HCT116 (cell line): ENCODE results near the gene SLC47A2. TPM values are rescaled to one million over a fixed set of nuclear protein-coding genes. Genes with fewer than 3 reads are reported as not detected.

Source experiments
- ATAC-seq: fragments of 200-7000 bp; cut with Tn5 transposase; 2 replicates; pipeline ENCODE4 v1.9.1; 2020; ENCODE audit warnings: mild to moderate bottlenecking, moderate library complexity
- BruUV-seq: library from RNA; stranded (reverse); fragments of 400-500 nt; replicated peaks from 2 replicates; lab custom pipeline; 2021; lab: Mats Ljungman, UMichigan
- CTCF ChIA-PET: fragments of 300-600 bp; sonication (Branson Sonifier 250); formaldehyde crosslinking; loops from one replicate; lab custom pipeline; 2021; ENCODE audit warnings: antibody characterized with exemption; lab: Charles Lee
- POLR2A ChIA-PET: fragments of 300-600, 350-600 bp; sonication (Branson Sonifier 250); formaldehyde crosslinking; loops from one replicate; lab custom pipeline; 2021; ENCODE audit warnings: antibody characterized with exemption; lab: Charles Lee
- RAD21 ChIA-PET, 2 experiments: fragments of 300-600 bp; sonication (Branson Sonifier 250); formaldehyde crosslinking; loops; one replicate each; lab custom pipeline; 2023; ENCODE audit warnings: low total read pairs in 2 of 2; ENCODE audit not compliant: uncharacterized antibody in 2 of 2, unreplicated experiment in 2 of 2, low non-redundant PET in 1 of 2; lab: Charles Lee
- DNase-seq: peaks from one replicate; pipeline ENCODE4 v3.0.0-alpha.2; 2010; ENCODE audit warnings: low read depth, low spot score
- H2AFZ ChIP-seq: fragments of 200-600 bp; shearing (Covaris generic), sonication (generic); 2 replicates; pipeline ENCODE4 v1.6.1; 2017; ENCODE audit warnings: low read depth, mixed run types, mixed read lengths, antibody characterized with exemption, low read length; ENCODE audit not compliant: poor library complexity, severe bottlenecking
- H3K27ac ChIP-seq: 2 replicates; pipeline ENCODE4 v1.5.1; 2012; ENCODE audit warnings: low read depth, low read length
- H3K27me3 ChIP-seq: fragments of 200-600 bp; sonication (generic); 2 replicates; pipeline ENCODE4 v1.6.1; 2016; ENCODE audit warnings: mixed run types, low read length, mixed read lengths; ENCODE audit not compliant: insufficient read depth
- H3K36me3 ChIP-seq, 2 experiments: fragments of 200-500 bp in 1 of 2; fragments of 200-600 bp in 1 of 2; sonication (Bioruptor generic) in 1 of 2; sonication (generic) in 1 of 2; 2 replicates each; pipeline versions ENCODE4 v1.5.1 to v1.6.1; 2014 to 2016; ENCODE audit warnings: low read length in 2 of 2, inconsistent platforms in 1 of 2, mixed read lengths in 1 of 2, mixed run types in 1 of 2; ENCODE audit not compliant: insufficient read depth in 2 of 2, control insufficient read depth in 1 of 2
- H3K4me1 ChIP-seq, 2 experiments: fragments of 200-600 bp in 1 of 2; sonication (generic) in 1 of 2; 2 replicates each; pipeline versions ENCODE4 v1.5.1 to v1.6.1; 2012 to 2017; ENCODE audit warnings: low read length in 2 of 2, inconsistent platforms in 1 of 2, mild to moderate bottlenecking in 1 of 2, mixed read lengths in 1 of 2, mixed run types in 1 of 2, moderate library complexity in 1 of 2; ENCODE audit not compliant: insufficient read depth in 2 of 2, control insufficient read depth in 1 of 2
- H3K4me2 ChIP-seq: fragments of 200-600 bp; sonication (generic); 2 replicates; pipeline ENCODE4 v1.6.1; 2017; ENCODE audit warnings: mixed run types, low read length, mixed read lengths
- H3K4me3 ChIP-seq, 2 experiments: fragments of 200-600 bp in 1 of 2; sonication (generic) in 1 of 2; replicated peaks in 1 of 2; 2 replicates each; pipeline ENCODE4 v1.5.1; 2011 to 2016; ENCODE audit warnings: low read length in 2 of 2, control low read depth in 1 of 2, low read depth in 1 of 2, mild to moderate bottlenecking in 1 of 2, mixed read lengths in 1 of 2, mixed run types in 1 of 2
- H3K79me2 ChIP-seq: fragments of 200-600 bp; sonication (generic); 2 replicates; pipeline ENCODE4 v1.6.1; 2017; ENCODE audit warnings: mild to moderate bottlenecking, mixed run types, low read length, moderate library complexity, mixed read lengths; ENCODE audit not compliant: insufficient read depth
- H3K9ac ChIP-seq: fragments of 200-600 bp; sonication (generic); 2 replicates; pipeline ENCODE4 v1.6.1; 2016; ENCODE audit warnings: low read length, mixed read lengths
- H3K9me2 ChIP-seq: fragments of 200-600 bp; sonication (generic), shearing (Covaris generic); 2 replicates; pipeline ENCODE4 v1.6.1; 2017; ENCODE audit warnings: mixed run types, mild to moderate bottlenecking, moderate library complexity; ENCODE audit not compliant: insufficient read depth
- H3K9me3 ChIP-seq, 2 experiments: fragments of 200-500 bp in 1 of 2; fragments of 200-600 bp in 1 of 2; sonication (Bioruptor generic) in 1 of 2; sonication (generic) in 1 of 2; 2 replicates each; pipeline ENCODE4 v1.6.1; 2014 to 2017; ENCODE audit warnings: low read length in 2 of 2, mixed read lengths in 2 of 2, inconsistent platforms in 1 of 2, low read depth in 1 of 2, mild to moderate bottlenecking in 1 of 2, mixed run types in 1 of 2, moderate library complexity in 1 of 2; ENCODE audit not compliant: control insufficient read depth in 1 of 2, insufficient read depth in 1 of 2
- H4K20me1 ChIP-seq: fragments of 200-600 bp; sonication (generic), shearing (Covaris generic); 2 replicates; pipeline ENCODE4 v1.6.1; 2017; ENCODE audit warnings: mixed run types, mild to moderate bottlenecking, moderate library complexity; ENCODE audit not compliant: insufficient read depth
- CBX3 ChIP-seq: IDR thresholded peaks from 2 replicates; pipeline ENCODE4 v1.6.1; 2012; ENCODE audit warnings: low read depth
- EGR1 ChIP-seq: IDR thresholded peaks from 2 replicates; pipeline ENCODE4 v1.6.1; 2012; ENCODE audit warnings: low read depth
- ELF1 ChIP-seq: IDR thresholded peaks from 2 replicates; pipeline ENCODE4 v1.6.1; 2012; ENCODE audit warnings: low read depth, borderline replicate concordance
- EZH2 ChIP-seq: fragments of 200-600 bp; sonication (generic); IDR thresholded peaks from 2 replicates; pipeline ENCODE4 v1.6.1; 2017; ENCODE audit warnings: antibody characterized with exemption, mixed run types
- EZH2phosphoT487 ChIP-seq: fragments of 200-600 bp; IDR thresholded peaks from 2 replicates; pipeline ENCODE4 v1.6.1; 2018; ENCODE audit warnings: antibody characterized with exemption, borderline replicate concordance
- FOSL1 ChIP-seq: IDR thresholded peaks from 2 replicates; pipeline ENCODE4 v1.6.1; 2012; ENCODE audit warnings: low read depth
- JUND ChIP-seq: IDR thresholded peaks from 2 replicates; pipeline ENCODE4 v1.6.1; 2012
- POLR2A ChIP-seq: IDR thresholded peaks from 2 replicates; pipeline ENCODE4 v1.7.0; 2011; ENCODE audit warnings: borderline replicate concordance; ENCODE audit not compliant: insufficient read depth, insufficient read length; ENCODE audit errors: extremely low read depth
- RAD21 ChIP-seq: IDR thresholded peaks from 2 replicates; pipeline ENCODE4 v1.6.1; 2012; ENCODE audit warnings: low read depth, mild to moderate bottlenecking
- SP1 ChIP-seq: IDR thresholded peaks from 2 replicates; pipeline ENCODE4 v1.6.1; 2012; ENCODE audit warnings: low read depth
- SRF ChIP-seq: IDR thresholded peaks from 2 replicates; pipeline ENCODE4 v1.6.1; 2012; ENCODE audit warnings: low read depth
- TCF7L2 ChIP-seq: IDR thresholded peaks from 2 replicates; pipeline ENCODE4 v1.7.0; 2011; ENCODE audit warnings: borderline replicate concordance, inconsistent platforms; ENCODE audit not compliant: insufficient read depth, insufficient read length; ENCODE audit errors: extremely low read depth
- YY1 ChIP-seq: IDR thresholded peaks from 2 replicates; pipeline ENCODE4 v1.6.1; 2011; ENCODE audit warnings: low read length, low read depth, moderate library complexity, mild to moderate bottlenecking; ENCODE audit not compliant: insufficient replicate concordance; ENCODE audit errors: extremely low read depth
- ZFX ChIP-seq: fragments of 450-650 bp; IDR thresholded peaks from 2 replicates; pipeline ENCODE4 v1.6.1; 2017
- ZNF274 ChIP-seq: fragments of 200-500 bp; sonication (Bioruptor generic); IDR thresholded peaks from 2 replicates; pipeline ENCODE4 v1.6.1; 2014; ENCODE audit warnings: mild to moderate bottlenecking, low read depth, low read length, inconsistent platforms
- intact Hi-C: fragments of 100-400 bp; cut with micrococcal nuclease; formaldehyde crosslinking; loops from 2 replicates; pipeline ENCODE4 v1.10.0; 2022
- total RNA-seq: library from RNA; stranded (reverse); gene quantifications from one replicate; pipeline ENCODE4 v1.2.1, GENCODE V29; 2021; ENCODE audit not compliant: unreplicated experiment
- TF ChIP-seq, protein P1 (sequence below): IDR thresholded peaks from 2 replicates; pipeline ENCODE4 v1.6.1; 2012
- TF ChIP-seq, protein P2 (sequence below): IDR thresholded peaks from 2 replicates; pipeline ENCODE4 v1.6.1; 2012
- TF ChIP-seq, protein P3 (sequence below): IDR thresholded peaks from 2 replicates; pipeline ENCODE4 v1.6.1; 2012; ENCODE audit warnings: low read depth
- TF ChIP-seq, protein P4 (sequence below), 3 experiments: fragments of 200-600 bp in 1 of 3; sonication (generic) in 1 of 3; IDR thresholded peaks in 2 of 3; conservative IDR thresholded peaks in 1 of 3; 2 replicates each; pipeline ENCODE4 v1.5.1; 2012 to 2017; ENCODE audit warnings: low read depth in 2 of 3, low read length in 2 of 3, antibody characterized with exemption in 1 of 3, borderline replicate concordance in 1 of 3, control low read depth in 1 of 3, mild to moderate bottlenecking in 1 of 3, mixed read lengths in 1 of 3, mixed run types in 1 of 3, moderate library complexity in 1 of 3; ENCODE audit not compliant: insufficient read depth in 1 of 3
- TF ChIP-seq, protein P5 (sequence below): IDR thresholded peaks from 2 replicates; pipeline ENCODE4 v1.6.1; 2011; ENCODE audit warnings: mild to moderate bottlenecking, low read length, moderate library complexity; ENCODE audit not compliant: insufficient replicate concordance; ENCODE audit errors: extremely low read depth

Gene SLC47A2
- total RNA-seq, 1 experiment from 2014 or later, result not detected

DNA sequence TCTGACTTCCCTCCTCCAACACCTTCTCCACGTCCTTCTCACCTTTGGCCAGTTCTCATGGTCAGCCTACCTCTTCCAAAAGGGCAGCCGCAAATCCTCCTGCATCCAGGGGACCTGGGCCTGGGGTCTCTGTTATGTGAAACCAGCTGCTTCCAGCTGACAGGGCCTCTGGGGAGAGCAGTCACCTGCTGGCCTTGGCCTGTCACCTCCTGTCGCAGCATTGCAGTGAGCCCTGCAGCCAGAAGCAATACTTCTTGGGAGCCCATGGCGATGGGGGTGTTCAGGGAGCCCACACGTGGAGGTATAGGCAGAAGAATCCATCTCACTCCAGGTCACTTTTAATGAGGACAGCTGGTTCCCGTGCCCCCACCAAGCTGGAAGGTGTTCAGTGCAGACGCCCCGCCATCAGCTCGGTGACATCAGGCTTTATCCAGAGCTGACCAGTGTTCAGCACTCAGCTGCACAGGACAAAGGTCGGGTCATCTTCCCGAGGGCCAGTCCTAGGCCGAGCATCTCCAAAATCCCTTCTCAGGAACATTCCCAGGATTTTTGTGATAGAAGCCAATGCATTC is 1.7 kb upstream of the SLC47A2 start:
- DNase-seq (no peak), ATAC-seq (no peak)
- Histone ChIP-seq H4K20me1 (no peaks in the 10 kb centered on the region), H3K9me3 (no peaks in the 10 kb centered on the region), H2AFZ (no peak overlapping the region), H3K9me2 (no peaks in the 10 kb centered on the region), H3K27ac (no peak overlapping the region), H3K79me2 (no peaks in the 10 kb centered on the region), H3K4me1 (peaks cover 11 to 34% of the 10 kb centered on the region in 2 experiments; a peak in 3 of 4 replicates), H3K9ac (no peak overlapping the region), H3K4me3 (no peak overlapping the region), H3K36me3 (no peaks in the 10 kb centered on the region), H3K4me2 (no peak overlapping the region), H3K27me3 (no peaks in the 10 kb centered on the region)
- ChIA-PET RAD21 (no interaction called here), POLR2A (no interaction called here), CTCF (interaction anchor here (1.2 kb wide), 1 partner anchor 355 kb away, joined by 3 read pairs; the partner anchor contains the start of gene B9D1)
- intact Hi-C loops, result no loop called here
- BruUV-seq, result no TSS peak
- TF ChIP-seq EZH2, result no peak
- TF ChIP-seq EZH2phosphoT487, result no peak
- TF ChIP-seq, protein P1, sequence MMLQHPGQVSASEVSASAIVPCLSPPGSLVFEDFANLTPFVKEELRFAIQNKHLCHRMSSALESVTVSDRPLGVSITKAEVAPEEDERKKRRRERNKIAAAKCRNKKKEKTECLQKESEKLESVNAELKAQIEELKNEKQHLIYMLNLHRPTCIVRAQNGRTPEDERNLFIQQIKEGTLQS, result no peak
- TF ChIP-seq, protein P2, sequence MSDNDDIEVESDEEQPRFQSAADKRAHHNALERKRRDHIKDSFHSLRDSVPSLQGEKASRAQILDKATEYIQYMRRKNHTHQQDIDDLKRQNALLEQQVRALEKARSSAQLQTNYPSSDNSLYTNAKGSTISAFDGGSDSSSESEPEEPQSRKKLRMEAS, result no peak
- TF ChIP-seq, protein P3, sequence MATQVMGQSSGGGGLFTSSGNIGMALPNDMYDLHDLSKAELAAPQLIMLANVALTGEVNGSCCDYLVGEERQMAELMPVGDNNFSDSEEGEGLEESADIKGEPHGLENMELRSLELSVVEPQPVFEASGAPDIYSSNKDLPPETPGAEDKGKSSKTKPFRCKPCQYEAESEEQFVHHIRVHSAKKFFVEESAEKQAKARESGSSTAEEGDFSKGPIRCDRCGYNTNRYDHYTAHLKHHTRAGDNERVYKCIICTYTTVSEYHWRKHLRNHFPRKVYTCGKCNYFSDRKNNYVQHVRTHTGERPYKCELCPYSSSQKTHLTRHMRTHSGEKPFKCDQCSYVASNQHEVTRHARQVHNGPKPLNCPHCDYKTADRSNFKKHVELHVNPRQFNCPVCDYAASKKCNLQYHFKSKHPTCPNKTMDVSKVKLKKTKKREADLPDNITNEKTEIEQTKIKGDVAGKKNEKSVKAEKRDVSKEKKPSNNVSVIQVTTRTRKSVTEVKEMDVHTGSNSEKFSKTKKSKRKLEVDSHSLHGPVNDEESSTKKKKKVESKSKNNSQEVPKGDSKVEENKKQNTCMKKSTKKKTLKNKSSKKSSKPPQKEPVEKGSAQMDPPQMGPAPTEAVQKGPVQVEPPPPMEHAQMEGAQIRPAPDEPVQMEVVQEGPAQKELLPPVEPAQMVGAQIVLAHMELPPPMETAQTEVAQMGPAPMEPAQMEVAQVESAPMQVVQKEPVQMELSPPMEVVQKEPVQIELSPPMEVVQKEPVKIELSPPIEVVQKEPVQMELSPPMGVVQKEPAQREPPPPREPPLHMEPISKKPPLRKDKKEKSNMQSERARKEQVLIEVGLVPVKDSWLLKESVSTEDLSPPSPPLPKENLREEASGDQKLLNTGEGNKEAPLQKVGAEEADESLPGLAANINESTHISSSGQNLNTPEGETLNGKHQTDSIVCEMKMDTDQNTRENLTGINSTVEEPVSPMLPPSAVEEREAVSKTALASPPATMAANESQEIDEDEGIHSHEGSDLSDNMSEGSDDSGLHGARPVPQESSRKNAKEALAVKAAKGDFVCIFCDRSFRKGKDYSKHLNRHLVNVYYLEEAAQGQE, result no peak
- no peak for TF ChIP-seq SP1
- TF ChIP-seq ELF1, result no peak
- TF ChIP-seq YY1, result no peak
- no peak for TF ChIP-seq POLR2A
- TF ChIP-seq EGR1, result no peak
- no peak for TF ChIP-seq TCF7L2
- TF ChIP-seq RAD21, result no peak
- TF ChIP-seq ZNF274, result no peak
- no peak for TF ChIP-seq ZFX
- TF ChIP-seq SRF, result no peak
- no peak for TF ChIP-seq JUND
- no peak for TF ChIP-seq CBX3
- no peak for TF ChIP-seq FOSL1
- TF ChIP-seq, protein P4, sequence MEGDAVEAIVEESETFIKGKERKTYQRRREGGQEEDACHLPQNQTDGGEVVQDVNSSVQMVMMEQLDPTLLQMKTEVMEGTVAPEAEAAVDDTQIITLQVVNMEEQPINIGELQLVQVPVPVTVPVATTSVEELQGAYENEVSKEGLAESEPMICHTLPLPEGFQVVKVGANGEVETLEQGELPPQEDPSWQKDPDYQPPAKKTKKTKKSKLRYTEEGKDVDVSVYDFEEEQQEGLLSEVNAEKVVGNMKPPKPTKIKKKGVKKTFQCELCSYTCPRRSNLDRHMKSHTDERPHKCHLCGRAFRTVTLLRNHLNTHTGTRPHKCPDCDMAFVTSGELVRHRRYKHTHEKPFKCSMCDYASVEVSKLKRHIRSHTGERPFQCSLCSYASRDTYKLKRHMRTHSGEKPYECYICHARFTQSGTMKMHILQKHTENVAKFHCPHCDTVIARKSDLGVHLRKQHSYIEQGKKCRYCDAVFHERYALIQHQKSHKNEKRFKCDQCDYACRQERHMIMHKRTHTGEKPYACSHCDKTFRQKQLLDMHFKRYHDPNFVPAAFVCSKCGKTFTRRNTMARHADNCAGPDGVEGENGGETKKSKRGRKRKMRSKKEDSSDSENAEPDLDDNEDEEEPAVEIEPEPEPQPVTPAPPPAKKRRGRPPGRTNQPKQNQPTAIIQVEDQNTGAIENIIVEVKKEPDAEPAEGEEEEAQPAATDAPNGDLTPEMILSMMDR (IDR thresholded peaks at IDR 0.05 in 2 of 3, conservative IDR thresholded peaks at IDR 0.05 in 1 of 3; ENCODE audit: borderline replicate concordance in 1 of 3, insufficient read depth in 1 of 3, low read depth in 2 of 3, low read length in 2 of 3), result no peak
- TF ChIP-seq, protein P5, sequence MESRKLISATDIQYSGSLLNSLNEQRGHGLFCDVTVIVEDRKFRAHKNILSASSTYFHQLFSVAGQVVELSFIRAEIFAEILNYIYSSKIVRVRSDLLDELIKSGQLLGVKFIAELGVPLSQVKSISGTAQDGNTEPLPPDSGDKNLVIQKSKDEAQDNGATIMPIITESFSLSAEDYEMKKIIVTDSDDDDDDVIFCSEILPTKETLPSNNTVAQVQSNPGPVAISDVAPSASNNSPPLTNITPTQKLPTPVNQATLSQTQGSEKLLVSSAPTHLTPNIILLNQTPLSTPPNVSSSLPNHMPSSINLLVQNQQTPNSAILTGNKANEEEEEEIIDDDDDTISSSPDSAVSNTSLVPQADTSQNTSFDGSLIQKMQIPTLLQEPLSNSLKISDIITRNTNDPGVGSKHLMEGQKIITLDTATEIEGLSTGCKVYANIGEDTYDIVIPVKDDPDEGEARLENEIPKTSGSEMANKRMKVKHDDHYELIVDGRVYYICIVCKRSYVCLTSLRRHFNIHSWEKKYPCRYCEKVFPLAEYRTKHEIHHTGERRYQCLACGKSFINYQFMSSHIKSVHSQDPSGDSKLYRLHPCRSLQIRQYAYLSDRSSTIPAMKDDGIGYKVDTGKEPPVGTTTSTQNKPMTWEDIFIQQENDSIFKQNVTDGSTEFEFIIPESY, result no peak
